SU-DHL-6 (cell line): Measurements from ENCODE around the gene SCGN.
"Not testable (repeated sequence)": the region's sequence is repeated elsewhere in the genome, so short reads cannot be mapped to it uniquely, and the experiment has no call there.

Experiments used
- EZH2phosphoT487 ChIP-seq: fragments of 200-600 bp; sonication (generic), shearing (Covaris generic); conservative IDR thresholded peaks from 2 replicates; pipeline ENCODE4 v1.6.1; 2018; ENCODE audit warnings: mild to moderate bottlenecking, antibody characterized with exemption, low read length, moderate library complexity, mixed read lengths
- TF ChIP-seq, protein P1 (sequence below): fragments of 200-600 bp; sonication (generic); IDR thresholded peaks from one replicate; pipeline ENCODE4 v1.5.1; 2017; ENCODE audit warnings: antibody characterized with exemption, mild to moderate bottlenecking, low read length, moderate library complexity; ENCODE audit not compliant: insufficient read depth, poor library complexity, severe bottlenecking

DNA sequence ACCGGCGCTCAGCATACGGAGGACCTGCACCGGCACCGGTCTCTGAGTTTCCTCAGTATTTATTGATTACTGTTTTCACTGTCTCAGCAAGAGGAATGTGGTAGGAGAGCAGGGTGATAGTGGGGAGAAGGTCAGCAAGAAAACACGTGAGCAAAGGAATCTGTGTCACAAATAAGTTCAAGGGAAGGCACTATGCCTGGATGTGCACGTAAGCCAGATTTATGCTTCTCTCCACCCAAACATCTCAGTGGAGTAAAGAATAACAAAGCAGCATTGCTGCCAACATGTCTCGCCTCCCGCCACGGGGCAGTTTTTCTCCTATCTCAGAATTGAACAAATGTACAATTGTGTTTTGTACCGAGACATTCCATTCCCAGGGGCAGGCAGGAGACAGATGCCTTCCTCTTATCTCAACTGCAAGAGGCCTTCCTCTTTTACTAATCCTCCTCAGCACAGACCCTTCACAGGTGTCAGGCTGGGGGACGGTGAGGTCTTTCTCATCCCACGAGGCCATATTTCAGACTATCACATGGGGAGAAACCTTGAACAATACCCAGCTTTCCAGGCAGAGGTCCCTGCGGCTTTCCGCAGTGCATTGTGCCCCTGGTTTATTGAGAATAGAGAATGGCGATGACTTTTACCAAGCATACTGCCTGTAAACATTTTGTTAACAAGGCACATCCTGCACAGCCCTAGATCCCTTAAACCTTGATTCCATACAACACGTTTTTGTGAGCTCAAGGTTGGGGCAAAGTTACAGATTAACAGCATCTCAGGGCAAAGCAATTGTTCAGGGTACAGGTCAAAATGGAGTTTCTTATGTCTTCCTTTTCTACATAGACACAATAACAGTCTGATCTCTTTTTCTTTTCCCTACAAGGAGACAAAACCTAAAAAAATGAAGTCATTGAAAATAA, 96.8 kb downstream of the SCGN start:
- TF ChIP-seq, protein P1, sequence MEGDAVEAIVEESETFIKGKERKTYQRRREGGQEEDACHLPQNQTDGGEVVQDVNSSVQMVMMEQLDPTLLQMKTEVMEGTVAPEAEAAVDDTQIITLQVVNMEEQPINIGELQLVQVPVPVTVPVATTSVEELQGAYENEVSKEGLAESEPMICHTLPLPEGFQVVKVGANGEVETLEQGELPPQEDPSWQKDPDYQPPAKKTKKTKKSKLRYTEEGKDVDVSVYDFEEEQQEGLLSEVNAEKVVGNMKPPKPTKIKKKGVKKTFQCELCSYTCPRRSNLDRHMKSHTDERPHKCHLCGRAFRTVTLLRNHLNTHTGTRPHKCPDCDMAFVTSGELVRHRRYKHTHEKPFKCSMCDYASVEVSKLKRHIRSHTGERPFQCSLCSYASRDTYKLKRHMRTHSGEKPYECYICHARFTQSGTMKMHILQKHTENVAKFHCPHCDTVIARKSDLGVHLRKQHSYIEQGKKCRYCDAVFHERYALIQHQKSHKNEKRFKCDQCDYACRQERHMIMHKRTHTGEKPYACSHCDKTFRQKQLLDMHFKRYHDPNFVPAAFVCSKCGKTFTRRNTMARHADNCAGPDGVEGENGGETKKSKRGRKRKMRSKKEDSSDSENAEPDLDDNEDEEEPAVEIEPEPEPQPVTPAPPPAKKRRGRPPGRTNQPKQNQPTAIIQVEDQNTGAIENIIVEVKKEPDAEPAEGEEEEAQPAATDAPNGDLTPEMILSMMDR = not testable (repeated sequence)
- not testable (repeated sequence) for TF ChIP-seq EZH2phosphoT487
